Measurements from ENCODE around the gene TEX13C. TPM values are rescaled to one million over a fixed set of nuclear protein-coding genes. Genes with fewer than 3 reads are reported as not detected.

TEX13C gene
- total RNA-seq (not detected), polyA plus RNA-seq (ENCODE audit: insufficient read length in 2 of 2) (under 1 TPM; 0.05 to 0.06 TPM)
- long read RNA-seq, donor 1 = 0 reads
- long read RNA-seq, donor 2, full-length matches to known transcripts = 1 of 1 reads
- long read RNA-seq, donor 2, partial matches to known transcripts = 0 of 1 reads
- long read RNA-seq, donor 2, other reads (novel, unspliced or antisense) = 0 of 1 reads
- long read RNA-seq, donor 3 = 0 reads
- long read RNA-seq, donor 4 = 0 reads

GRCh38 chrX:125319646-125320521 lies at the start of gene TEX13C:
Gene TEX13C (plus strand): TSS chrX:125319871. CDS start chrX:125320120, 249 bp downstream.
- WGBS (ENCODE audit: insufficient coverage) = 95% methylated on average over 44 of the region's 45 CpGs
- no peak within 1 kb of the TSS for H3K27ac ChIP-seq (ENCODE audit: low read depth, low read length)
- H3K36me3 ChIP-seq (ENCODE audit: control insufficient read depth, insufficient read depth, low read length) = no peaks in the 10 kb centered on the region
- H3K27me3 ChIP-seq (ENCODE audit: control insufficient read depth, insufficient read depth, low read length) = no peaks in the 10 kb centered on the region
- no peak for DNase-seq (ENCODE audit: low read depth in 4 of 6, low spot score in 6 of 6)
- no peaks in the 10 kb centered on the region for H3K4me1 ChIP-seq (ENCODE audit: control insufficient read depth, insufficient read depth, low read length)
- H3K9me3 ChIP-seq (ENCODE audit: control insufficient read depth, insufficient read depth, low read length) = no peaks in the 10 kb centered on the region
- H3K4me3 ChIP-seq (ENCODE audit: low read depth, low read length) = no peak within 1 kb of the TSS

DNA sequence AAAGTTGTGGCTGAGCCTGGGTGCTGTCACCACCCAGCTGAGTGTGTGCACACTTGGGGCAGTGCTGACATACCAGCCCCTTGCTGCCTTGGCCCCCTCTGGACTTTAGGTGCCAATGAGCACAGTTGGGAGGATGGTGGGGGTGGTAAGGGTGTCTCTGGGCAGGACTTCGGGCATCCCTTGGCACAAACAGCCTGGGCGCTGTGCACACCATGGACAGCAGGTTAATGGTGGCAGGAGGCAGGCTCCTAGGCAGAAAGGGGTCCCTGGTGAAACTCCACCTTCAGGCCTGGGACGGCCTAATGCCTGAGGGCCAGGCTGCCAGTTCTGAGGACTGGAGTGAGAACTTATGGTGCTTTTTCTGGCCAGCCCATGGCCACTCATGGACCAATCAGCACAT lies 32.4 kb upstream of the TEX13C start:
- H3K27me3 ChIP-seq (ENCODE audit: control insufficient read depth, insufficient read depth, low read length) = no peaks in the 10 kb centered on the region
- no peaks in the 10 kb centered on the region for H3K9me3 ChIP-seq (ENCODE audit: control insufficient read depth, insufficient read depth, low read length)
- no peak overlapping the region for H3K27ac ChIP-seq (ENCODE audit: low read depth, low read length)
- H3K4me3 ChIP-seq (ENCODE audit: low read depth, low read length) = no peak overlapping the region
- H3K4me1 ChIP-seq (ENCODE audit: control insufficient read depth, insufficient read depth, low read length) = no peaks in the 10 kb centered on the region
- no peak for DNase-seq (ENCODE audit: low read depth in 4 of 6, low spot score in 6 of 6)
- no peaks in the 10 kb centered on the region for H3K36me3 ChIP-seq (ENCODE audit: control insufficient read depth, insufficient read depth, low read length)
- 70% methylated on average over 3 of the region's 3 CpGs for WGBS (ENCODE audit: insufficient coverage)

DNA sequence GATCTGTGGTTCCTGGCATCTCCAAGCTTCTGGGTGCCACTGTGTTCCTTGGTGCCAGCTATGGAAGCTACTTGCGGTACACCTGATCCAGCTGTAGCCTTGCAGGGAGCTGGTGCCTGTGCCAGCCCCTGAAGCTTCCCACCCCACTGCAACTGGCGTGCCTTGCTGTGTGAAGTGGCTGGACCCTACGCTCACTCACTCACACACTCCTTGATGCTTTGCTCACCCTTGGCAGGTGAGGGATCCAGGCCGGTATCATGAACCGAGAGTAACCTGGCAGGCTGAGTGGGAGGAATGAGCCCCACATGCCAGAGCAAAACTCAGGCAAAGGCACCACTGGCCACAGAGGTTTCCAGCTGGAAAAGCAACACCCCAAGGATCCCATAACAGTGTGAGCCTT lies 31.3 kb upstream of the TEX13C start:
- H3K4me3 ChIP-seq (ENCODE audit: low read depth, low read length) = no peak overlapping the region
- H3K36me3 ChIP-seq (ENCODE audit: control insufficient read depth, insufficient read depth, low read length) = no peaks in the 10 kb centered on the region
- no peaks in the 10 kb centered on the region for H3K9me3 ChIP-seq (ENCODE audit: control insufficient read depth, insufficient read depth, low read length)
- H3K27me3 ChIP-seq (ENCODE audit: control insufficient read depth, insufficient read depth, low read length) = no peaks in the 10 kb centered on the region
- DNase-seq (ENCODE audit: low read depth in 4 of 6, low spot score in 6 of 6) = no peak
- 100% methylated on average over 3 of the region's 5 CpGs for WGBS (ENCODE audit: insufficient coverage)
- no peaks in the 10 kb centered on the region for H3K4me1 ChIP-seq (ENCODE audit: control insufficient read depth, insufficient read depth, low read length)
- H3K27ac ChIP-seq (ENCODE audit: low read depth, low read length) = no peak overlapping the region

DNA sequence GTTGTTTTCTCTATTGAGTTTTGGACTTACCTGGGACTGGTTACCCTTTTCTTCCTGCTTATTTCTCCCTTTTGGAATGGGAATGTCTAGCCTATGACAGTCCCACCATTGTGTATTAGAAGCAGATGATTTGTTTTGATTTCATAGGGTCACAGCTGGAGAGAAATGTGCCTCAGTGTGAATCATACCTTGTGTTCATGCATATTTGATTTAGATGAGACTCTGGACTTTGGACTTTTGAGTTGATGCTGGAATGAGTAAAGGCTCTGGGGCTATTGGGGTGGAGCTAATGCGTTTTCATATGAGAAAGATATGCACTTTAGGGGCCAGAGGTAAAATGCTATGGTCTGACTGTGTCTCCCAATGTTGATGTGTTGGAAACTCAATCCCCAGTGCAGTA lies 30.5 kb upstream of the TEX13C start:
- Histone ChIP-seq H3K9me3 (ENCODE audit: control insufficient read depth, insufficient read depth, low read length) (no peaks in the 10 kb centered on the region), H3K4me1 (ENCODE audit: control insufficient read depth, insufficient read depth, low read length) (no peaks in the 10 kb centered on the region), H3K36me3 (ENCODE audit: control insufficient read depth, insufficient read depth, low read length) (no peaks in the 10 kb centered on the region), H3K4me3 (ENCODE audit: low read depth, low read length) (no peak overlapping the region), H3K27me3 (ENCODE audit: control insufficient read depth, insufficient read depth, low read length) (no peaks in the 10 kb centered on the region), H3K27ac (ENCODE audit: low read depth, low read length) (no peak overlapping the region)
- 53% methylated on average over 1 of the region's 1 CpG for WGBS (ENCODE audit: insufficient coverage)
- DNase-seq (ENCODE audit: low read depth in 4 of 6, low spot score in 6 of 6) = no peak

GRCh38 chrX:125289920-125290319 lies 29.8 kb upstream of the TEX13C start:
- no peak overlapping the region for H3K27ac ChIP-seq (ENCODE audit: low read depth, low read length)
- H3K4me3 ChIP-seq (ENCODE audit: low read depth, low read length) = no peak overlapping the region
- H3K27me3 ChIP-seq (ENCODE audit: control insufficient read depth, insufficient read depth, low read length) = no peaks in the 10 kb centered on the region
- no peaks in the 10 kb centered on the region for H3K4me1 ChIP-seq (ENCODE audit: control insufficient read depth, insufficient read depth, low read length)
- no peaks in the 10 kb centered on the region for H3K36me3 ChIP-seq (ENCODE audit: control insufficient read depth, insufficient read depth, low read length)
- no peak for DNase-seq (ENCODE audit: low read depth in 4 of 6, low spot score in 6 of 6)
- no peaks in the 10 kb centered on the region for H3K9me3 ChIP-seq (ENCODE audit: control insufficient read depth, insufficient read depth, low read length)
- WGBS (ENCODE audit: insufficient coverage) = no CpG with 5 or more reads among the region's 3 CpGs

GRCh38 chrX:125291124-125291523 lies 28.5 kb upstream of the TEX13C start:
- Histone ChIP-seq H3K4me1 (ENCODE audit: control insufficient read depth, insufficient read depth, low read length) (no peaks in the 10 kb centered on the region), H3K4me3 (ENCODE audit: low read depth, low read length) (no peak overlapping the region), H3K36me3 (ENCODE audit: control insufficient read depth, insufficient read depth, low read length) (no peaks in the 10 kb centered on the region), H3K27me3 (ENCODE audit: control insufficient read depth, insufficient read depth, low read length) (no peaks in the 10 kb centered on the region), H3K9me3 (ENCODE audit: control insufficient read depth, insufficient read depth, low read length) (no peaks in the 10 kb centered on the region), H3K27ac (ENCODE audit: low read depth, low read length) (no peak overlapping the region)
- no peak for DNase-seq (ENCODE audit: low read depth in 4 of 6, low spot score in 6 of 6)

- 57% methylated on average over 1 of the region's 1 CpG for WGBS (ENCODE audit: insufficient coverage)
- no peak overlapping the region for H3K27ac ChIP-seq (ENCODE audit: low read depth, low read length)
- no peaks in the 10 kb centered on the region for H3K4me1 ChIP-seq (ENCODE audit: control insufficient read depth, insufficient read depth, low read length)
- H3K4me3 ChIP-seq (ENCODE audit: low read depth, low read length) = no peak overlapping the region
- no peak for DNase-seq (ENCODE audit: low read depth in 4 of 6, low spot score in 6 of 6)
- no peaks in the 10 kb centered on the region for H3K36me3 ChIP-seq (ENCODE audit: control insufficient read depth, insufficient read depth, low read length)
- no peaks in the 10 kb centered on the region for H3K27me3 ChIP-seq (ENCODE audit: control insufficient read depth, insufficient read depth, low read length)
- H3K9me3 ChIP-seq (ENCODE audit: control insufficient read depth, insufficient read depth, low read length) = no peaks in the 10 kb centered on the region
These were observed 25.6 kb upstream of the TEX13C start for GRCh38 chrX:125293850-125294780.

- no peak overlapping the region for H3K4me3 ChIP-seq (ENCODE audit: low read depth, low read length)
- no peaks in the 10 kb centered on the region for H3K27me3 ChIP-seq (ENCODE audit: control insufficient read depth, insufficient read depth, low read length)
- WGBS (ENCODE audit: insufficient coverage) = no CpG with 5 or more reads among the region's 2 CpGs
- no peaks in the 10 kb centered on the region for H3K9me3 ChIP-seq (ENCODE audit: control insufficient read depth, insufficient read depth, low read length)
- H3K4me1 ChIP-seq (ENCODE audit: control insufficient read depth, insufficient read depth, low read length) = no peaks in the 10 kb centered on the region
- no peak for DNase-seq (ENCODE audit: low read depth in 4 of 6, low spot score in 6 of 6)
- no peaks in the 10 kb centered on the region for H3K36me3 ChIP-seq (ENCODE audit: control insufficient read depth, insufficient read depth, low read length)
- no peak overlapping the region for H3K27ac ChIP-seq (ENCODE audit: low read depth, low read length)
These were observed 24.3 kb upstream of the TEX13C start for GRCh38 chrX:125295337-125295736.

DNA sequence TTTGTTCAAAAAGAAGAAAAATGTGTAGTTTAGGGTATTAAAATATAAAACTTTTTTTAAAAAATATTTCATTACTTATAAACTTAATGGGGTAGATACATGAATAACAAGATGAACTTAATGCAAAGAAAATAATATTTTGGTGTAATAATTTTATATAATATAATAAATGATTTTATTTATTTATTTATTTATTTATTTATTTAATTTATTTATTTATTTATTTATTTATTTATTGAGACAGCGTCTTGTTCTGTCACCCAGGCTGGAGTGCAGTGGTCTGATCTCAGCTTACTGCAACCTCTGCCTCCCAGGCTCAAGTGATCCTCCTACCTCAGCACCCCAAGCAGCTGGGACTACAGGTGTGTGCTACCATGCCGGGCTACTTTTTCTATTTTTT lies 20.8 kb upstream of the TEX13C start:
- H3K4me3 ChIP-seq (ENCODE audit: low read depth, low read length) = no peak overlapping the region
- H3K4me1 ChIP-seq (ENCODE audit: control insufficient read depth, insufficient read depth, low read length) = no peaks in the 10 kb centered on the region
- no peaks in the 10 kb centered on the region for H3K27me3 ChIP-seq (ENCODE audit: control insufficient read depth, insufficient read depth, low read length)
- no peak overlapping the region for H3K27ac ChIP-seq (ENCODE audit: low read depth, low read length)
- no peaks in the 10 kb centered on the region for H3K9me3 ChIP-seq (ENCODE audit: control insufficient read depth, insufficient read depth, low read length)
- WGBS (ENCODE audit: insufficient coverage) = 74% methylated on average over 2 of the region's 2 CpGs
- no peak for DNase-seq (ENCODE audit: low read depth in 4 of 6, low spot score in 6 of 6)
- no peaks in the 10 kb centered on the region for H3K36me3 ChIP-seq (ENCODE audit: control insufficient read depth, insufficient read depth, low read length)
